ENCODE results near the gene FALEC.

DNA sequence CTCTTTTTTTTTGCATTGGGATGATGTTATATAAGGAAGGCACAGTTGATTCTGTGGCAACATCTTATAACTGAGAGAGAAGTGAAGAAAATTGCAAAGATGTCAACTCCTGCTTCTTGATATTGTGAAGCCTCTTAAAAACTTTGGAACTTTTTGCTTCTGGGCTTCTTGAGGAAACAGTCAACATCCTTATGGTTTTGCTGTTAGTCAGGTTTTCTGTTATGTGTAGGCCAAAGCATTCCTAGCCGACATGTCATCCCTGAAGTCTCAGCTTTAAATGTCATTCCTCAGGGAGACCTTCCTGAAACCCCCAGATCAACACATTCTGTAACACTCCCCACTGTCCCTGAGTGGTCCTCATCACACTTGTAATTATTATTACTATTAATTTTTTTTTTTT lies 12.6 kb downstream of the FALEC start:
- TF ChIP-seq POLR2A (IDR thresholded peaks at IDR 0.05) (no peak), POLR2AphosphoS5 (IDR thresholded peaks at IDR 0.05) (no peak)
- TF ChIP-seq, protein P1, sequence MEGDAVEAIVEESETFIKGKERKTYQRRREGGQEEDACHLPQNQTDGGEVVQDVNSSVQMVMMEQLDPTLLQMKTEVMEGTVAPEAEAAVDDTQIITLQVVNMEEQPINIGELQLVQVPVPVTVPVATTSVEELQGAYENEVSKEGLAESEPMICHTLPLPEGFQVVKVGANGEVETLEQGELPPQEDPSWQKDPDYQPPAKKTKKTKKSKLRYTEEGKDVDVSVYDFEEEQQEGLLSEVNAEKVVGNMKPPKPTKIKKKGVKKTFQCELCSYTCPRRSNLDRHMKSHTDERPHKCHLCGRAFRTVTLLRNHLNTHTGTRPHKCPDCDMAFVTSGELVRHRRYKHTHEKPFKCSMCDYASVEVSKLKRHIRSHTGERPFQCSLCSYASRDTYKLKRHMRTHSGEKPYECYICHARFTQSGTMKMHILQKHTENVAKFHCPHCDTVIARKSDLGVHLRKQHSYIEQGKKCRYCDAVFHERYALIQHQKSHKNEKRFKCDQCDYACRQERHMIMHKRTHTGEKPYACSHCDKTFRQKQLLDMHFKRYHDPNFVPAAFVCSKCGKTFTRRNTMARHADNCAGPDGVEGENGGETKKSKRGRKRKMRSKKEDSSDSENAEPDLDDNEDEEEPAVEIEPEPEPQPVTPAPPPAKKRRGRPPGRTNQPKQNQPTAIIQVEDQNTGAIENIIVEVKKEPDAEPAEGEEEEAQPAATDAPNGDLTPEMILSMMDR (IDR thresholded peaks at IDR 0.05 in 8 of 11, conservative IDR thresholded peaks at IDR 0.05 in 3 of 11), result no peak
